Osteoblast (primary cell): Measurements from ENCODE around the gene FAIM2. TPM values are rescaled to one million over a fixed set of nuclear protein-coding genes. Genes with fewer than 3 reads are reported as not detected.
A peak's percentile ranks its signal among the peaks of the same experiment; 100 is the strongest.

Source experiments
- DNase-seq: peaks from one replicate; pipeline ENCODE4 v3.0.0; 2011; ENCODE audit warnings: low spot score, mixed read lengths; ENCODE audit not compliant: insufficient read length; ENCODE audit errors: missing footprints
- H2AFZ ChIP-seq: 2 replicates; pipeline ENCODE4 v1.6.0; 2011; ENCODE audit warnings: mild to moderate bottlenecking, low read length
- H3K27ac ChIP-seq: 2 replicates; pipeline ENCODE4 v1.5.1; 2011; ENCODE audit warnings: mild to moderate bottlenecking, low read depth, low read length, moderate library complexity
- H3K27me3 ChIP-seq: 2 replicates; pipeline ENCODE4 v1.6.0; 2012; ENCODE audit warnings: mild to moderate bottlenecking, control low read depth, inconsistent platforms, low read length, moderate library complexity; ENCODE audit not compliant: insufficient read depth
- H3K36me3 ChIP-seq: 2 replicates; pipeline ENCODE4 v1.5.1; 2011; ENCODE audit warnings: mild to moderate bottlenecking, low read length, control low read depth, moderate library complexity; ENCODE audit not compliant: insufficient read depth
- H3K4me1 ChIP-seq: 2 replicates; pipeline ENCODE4 v1.5.1; 2011; ENCODE audit warnings: mild to moderate bottlenecking, low read length, control low read depth, moderate library complexity; ENCODE audit not compliant: insufficient read depth
- H3K4me2 ChIP-seq: 2 replicates; pipeline ENCODE4 v1.6.0; 2011; ENCODE audit warnings: mild to moderate bottlenecking, low read length; ENCODE audit not compliant: insufficient read depth
- H3K4me3 ChIP-seq: fragments of 200-600 bp; sonication (generic); 3 replicates; pipeline ENCODE4 v1.5.1; 2012; ENCODE audit warnings: mild to moderate bottlenecking, low read length, inconsistent platforms; ENCODE audit not compliant: insufficient read depth
- H3K79me2 ChIP-seq: 2 replicates; pipeline ENCODE4 v1.6.0; 2012; ENCODE audit warnings: mild to moderate bottlenecking, low read length, control low read depth, inconsistent platforms; ENCODE audit not compliant: insufficient read depth
- H3K9me3 ChIP-seq: 2 replicates; pipeline ENCODE4 v1.5.1; 2011; ENCODE audit warnings: low read depth, low read length, control low read depth
- H4K20me1 ChIP-seq: 2 replicates; pipeline ENCODE4 v1.6.0; 2012; ENCODE audit warnings: mild to moderate bottlenecking, low read length, control low read depth; ENCODE audit not compliant: insufficient read depth
- total RNA-seq: library from RNA; depleted of rRNA; stranded (reverse); fragments of >200 nt; gene quantifications from 2 replicates; pipeline ENCODE4 v1.2.3, GENCODE V29; 2012
- TF ChIP-seq, protein P1 (sequence below): IDR thresholded peaks from 2 replicates; pipeline ENCODE4 v1.5.1; 2011; ENCODE audit warnings: mild to moderate bottlenecking, low read depth, low read length, moderate library complexity; ENCODE audit errors: extremely low read depth

FAIM2 gene
- total RNA-seq, 1 donor: 1.4 TPM

DNA sequence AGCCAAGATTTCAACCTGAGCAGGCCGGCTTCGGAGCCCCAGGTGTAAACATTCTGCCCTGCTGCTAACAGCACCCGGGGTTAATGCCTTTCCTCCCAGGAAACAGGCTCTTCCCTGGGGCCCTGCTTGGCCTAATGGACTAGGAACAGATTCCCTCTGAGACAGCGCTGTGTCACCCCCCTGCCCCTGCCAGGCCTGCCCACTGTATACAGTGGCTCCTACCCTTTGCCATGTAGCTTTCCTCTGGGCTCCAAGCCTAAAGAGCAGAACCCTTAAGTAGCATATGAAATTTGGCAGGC lies 32.5 kb downstream of the FAIM2 start:
- TF ChIP-seq, protein P1, sequence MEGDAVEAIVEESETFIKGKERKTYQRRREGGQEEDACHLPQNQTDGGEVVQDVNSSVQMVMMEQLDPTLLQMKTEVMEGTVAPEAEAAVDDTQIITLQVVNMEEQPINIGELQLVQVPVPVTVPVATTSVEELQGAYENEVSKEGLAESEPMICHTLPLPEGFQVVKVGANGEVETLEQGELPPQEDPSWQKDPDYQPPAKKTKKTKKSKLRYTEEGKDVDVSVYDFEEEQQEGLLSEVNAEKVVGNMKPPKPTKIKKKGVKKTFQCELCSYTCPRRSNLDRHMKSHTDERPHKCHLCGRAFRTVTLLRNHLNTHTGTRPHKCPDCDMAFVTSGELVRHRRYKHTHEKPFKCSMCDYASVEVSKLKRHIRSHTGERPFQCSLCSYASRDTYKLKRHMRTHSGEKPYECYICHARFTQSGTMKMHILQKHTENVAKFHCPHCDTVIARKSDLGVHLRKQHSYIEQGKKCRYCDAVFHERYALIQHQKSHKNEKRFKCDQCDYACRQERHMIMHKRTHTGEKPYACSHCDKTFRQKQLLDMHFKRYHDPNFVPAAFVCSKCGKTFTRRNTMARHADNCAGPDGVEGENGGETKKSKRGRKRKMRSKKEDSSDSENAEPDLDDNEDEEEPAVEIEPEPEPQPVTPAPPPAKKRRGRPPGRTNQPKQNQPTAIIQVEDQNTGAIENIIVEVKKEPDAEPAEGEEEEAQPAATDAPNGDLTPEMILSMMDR: no peak
- DNase-seq: no peak
- no peaks in the 10 kb centered on the region for H3K9me3 ChIP-seq
- H3K4me1 ChIP-seq: peaks cover 24% of the 10 kb centered on the region
- H4K20me1 ChIP-seq: no peaks in the 10 kb centered on the region
- no peak overlapping the region for H3K4me3 ChIP-seq
- H3K4me2 ChIP-seq: no peak overlapping the region
- H2AFZ ChIP-seq: no peak overlapping the region
- no peaks in the 10 kb centered on the region for H3K36me3 ChIP-seq
- no peaks in the 10 kb centered on the region for H3K79me2 ChIP-seq
- no peak overlapping the region for H3K27ac ChIP-seq
- H3K27me3 ChIP-seq: no peaks in the 10 kb centered on the region

DNA sequence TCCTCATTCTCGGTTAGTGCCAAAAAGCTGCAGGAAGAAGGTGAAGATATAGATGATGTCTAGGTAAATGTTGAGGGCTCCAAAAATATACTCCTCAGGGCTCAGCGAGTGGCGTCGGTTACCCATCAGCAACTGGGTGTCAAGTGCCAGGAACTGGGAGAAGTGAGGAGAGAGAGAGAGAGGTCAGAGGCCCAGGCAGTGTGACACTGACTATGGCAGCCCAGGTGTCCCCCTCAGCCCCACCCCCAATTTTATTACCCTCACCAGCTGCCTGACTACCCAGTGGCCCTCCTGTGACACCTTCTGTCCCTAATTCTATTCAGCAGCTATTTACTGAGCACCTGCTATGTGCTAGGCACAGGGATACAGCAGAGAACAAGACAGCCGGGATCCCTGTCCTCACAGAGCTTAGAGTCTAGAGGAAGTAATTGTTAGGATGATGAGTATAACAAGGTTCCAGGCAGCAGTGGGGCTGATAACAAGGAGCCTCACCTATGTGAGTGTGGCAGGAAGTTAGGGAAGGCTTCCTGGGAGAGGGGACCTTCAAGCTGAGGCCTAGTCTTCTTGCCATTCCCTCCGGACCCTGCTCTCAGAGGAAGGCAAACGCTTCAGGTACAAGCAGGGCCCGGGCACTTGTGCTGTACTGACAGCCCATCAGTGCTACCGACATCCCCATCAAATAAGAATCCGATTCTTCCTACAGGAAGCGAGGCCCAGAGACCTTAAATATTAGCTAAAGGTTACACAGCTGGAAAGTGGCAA lies 33.0 kb downstream of the FAIM2 start:
- Histone ChIP-seq H4K20me1 (no peaks in the 10 kb centered on the region), H3K9me3 (no peaks in the 10 kb centered on the region), H3K4me3 (no peak overlapping the region), H3K36me3 (no peaks in the 10 kb centered on the region), H3K27me3 (peaks cover 2% of the 10 kb centered on the region), H3K27ac (no peak overlapping the region), H2AFZ (no peak overlapping the region), H3K4me1 (peaks cover 24% of the 10 kb centered on the region), H3K79me2 (no peaks in the 10 kb centered on the region), H3K4me2 (no peak overlapping the region)
- no peak for DNase-seq
- TF ChIP-seq, protein P1: no peak

DNA sequence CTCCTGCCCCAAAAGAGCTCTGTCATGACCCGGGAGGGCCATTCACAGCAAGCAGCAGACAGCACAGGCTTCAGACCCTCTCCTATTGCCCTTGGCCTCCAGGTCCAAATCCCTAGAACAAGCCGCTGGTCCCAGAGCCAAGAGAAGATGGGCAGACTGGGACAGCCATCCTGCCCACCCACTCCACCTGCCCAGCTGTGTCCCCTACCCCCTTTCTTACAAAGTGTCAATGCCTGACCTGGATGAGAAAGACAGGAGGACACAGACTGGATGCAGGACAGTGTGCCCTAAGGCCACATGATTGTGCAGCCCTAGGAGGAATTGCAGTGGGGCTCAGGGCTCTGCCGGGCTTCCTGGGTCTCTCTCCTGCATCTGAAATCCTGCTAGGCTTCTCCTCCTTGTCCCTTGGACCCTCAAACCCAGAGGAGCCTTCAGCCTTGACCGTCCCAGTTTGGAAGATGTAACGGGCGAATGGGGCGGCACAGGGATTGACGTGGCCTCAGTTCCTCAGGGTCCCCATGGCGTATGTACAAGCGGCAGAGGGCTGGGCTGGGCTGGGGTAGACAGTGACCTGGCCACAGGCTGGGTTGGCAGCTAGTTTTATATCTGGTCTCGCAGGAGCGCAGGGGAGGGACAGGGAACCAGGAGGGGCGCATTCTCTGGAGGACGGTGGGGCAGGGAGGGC lies 33.7 kb downstream of the FAIM2 start:
- Histone ChIP-seq H3K4me2 (no peak overlapping the region), H2AFZ (peak overlapping the region; percentile 6)

More for the DNA sequence above, 33.7 kb downstream of the FAIM2 start:
- Histone ChIP-seq H3K27me3 (peaks cover 10% of the 10 kb centered on the region), H3K4me3 (no peak overlapping the region), H3K9me3 (no peaks in the 10 kb centered on the region), H3K36me3 (no peaks in the 10 kb centered on the region), H4K20me1 (no peaks in the 10 kb centered on the region), H3K4me1 (peaks cover 24% of the 10 kb centered on the region), H3K79me2 (no peaks in the 10 kb centered on the region), H3K27ac (no peak overlapping the region)
- TF ChIP-seq, protein P1: no peak
- DNase-seq: no peak
